Glomerular endothelial cell (primary cell): ENCODE data around the gene SREBF1. TPM values are rescaled to one million over a fixed set of nuclear protein-coding genes. Genes with fewer than 3 reads are reported as not detected.

Experiments used
- DNase-seq: peaks from one replicate; pipeline ENCODE4 v3.0.0-alpha.2; 2011; ENCODE audit warnings: low read depth, low spot score; ENCODE audit errors: extremely low read depth
- total RNA-seq: library from RNA; depleted of rRNA; stranded (reverse); fragments of >200 nt; gene quantifications from 2 replicates; pipeline ENCODE4 v1.2.3, GENCODE V29; 2015

Gene SREBF1
- total RNA-seq, 1 donor from 2014 or later: 121 TPM

- DNase-seq: no peak
Measured at GRCh38 chr17:17783116-17783824, 53.5 kb downstream of the SREBF1 start.

GRCh38 chr17:17782523-17783115, 54.2 kb downstream of the SREBF1 start:
- no peak for DNase-seq

- DNase-seq: no peak
Measured at GRCh38 chr17:17781591-17782496, 54.9 kb downstream of the SREBF1 start.

- no peak for DNase-seq
Measured at GRCh38 chr17:17780922-17781590, 55.7 kb downstream of the SREBF1 start.

- DNase-seq: no peak
Measured at GRCh38 chr17:17779015-17779611, 57.7 kb downstream of the SREBF1 start.

GRCh38 chr17:17778308-17779014, 58.3 kb downstream of the SREBF1 start:
- no peak for DNase-seq

- no peak for DNase-seq
Measured at GRCh38 chr17:17776889-17777288, 59.9 kb downstream of the SREBF1 start.

GRCh38 chr17:17774009-17774881, 62.5 kb downstream of the SREBF1 start:
- no peak for DNase-seq

- DNase-seq: no peak
Measured at GRCh38 chr17:17772231-17772630, 64.6 kb downstream of the SREBF1 start.

- DNase-seq: no peak
Measured at GRCh38 chr17:17771498-17772201, 65.1 kb downstream of the SREBF1 start.

- DNase-seq: no peak
Measured at GRCh38 chr17:17770632-17771044, 66.1 kb downstream of the SREBF1 start.

- no peak for DNase-seq
Measured at GRCh38 chr17:17769869-17770631, 66.7 kb downstream of the SREBF1 start.

- DNase-seq: no peak
Measured at GRCh38 chr17:17768424-17769088, 68.2 kb downstream of the SREBF1 start.

GRCh38 chr17:17767887-17768418, 68.8 kb downstream of the SREBF1 start:
- DNase-seq: no peak

GRCh38 chr17:17767154-17767869, 69.5 kb downstream of the SREBF1 start:
- DNase-seq: no peak

- DNase-seq: no peak
Measured at GRCh38 chr17:17766744-17767120, 70.1 kb downstream of the SREBF1 start.
